HG03060 (cell line): ENCODE data around the gene SLC25A19.
"Not testable (repeated sequence)": the region's sequence is repeated elsewhere in the genome, so short reads cannot be mapped to it uniquely, and the experiment has no call there.

Experiments
- ATAC-seq: cut with Tn5 transposase; IDR thresholded peaks from one replicate; pipeline ENCODE4 v1.9.1; 2021; ENCODE audit warnings: low read depth, moderate number of reproducible peaks; ENCODE audit not compliant: unreplicated experiment

Gene SLC25A19

GRCh38 chr17:75307957-75308731, 18.9 kb upstream of the SLC25A19 start:
- no peak for ATAC-seq

- no peak for ATAC-seq
Measured at GRCh38 chr17:75301502-75302206, 12.4 kb upstream of the SLC25A19 start.

GRCh38 chr17:75301049-75301448, 11.8 kb upstream of the SLC25A19 start:
- ATAC-seq: no peak

GRCh38 chr17:75300280-75300679, 11.0 kb upstream of the SLC25A19 start:
- ATAC-seq: no peak

- peak; percentile 54 for ATAC-seq
Measured at GRCh38 chr17:75295201-75296158, 6.2 kb upstream of the SLC25A19 start.

GRCh38 chr17:75292810-75293448, 3.7 kb upstream of the SLC25A19 start:
- ATAC-seq: not testable (repeated sequence)

- ATAC-seq: peak; percentile 21
Measured at GRCh38 chr17:75289832-75290337, 652 bp upstream of the SLC25A19 start.

GRCh38 chr17:75288770-75289114, 491 bp downstream of the SLC25A19 start:
- ATAC-seq: peak; percentile 1

GRCh38 chr17:75288359-75288758, 874 bp downstream of the SLC25A19 start:
- ATAC-seq: no peak

- ATAC-seq: no peak
Measured at GRCh38 chr17:75287221-75287620, 2.0 kb downstream of the SLC25A19 start.

- ATAC-seq: no peak
Measured at GRCh38 chr17:75285123-75285522, 4.1 kb downstream of the SLC25A19 start.

- not testable (repeated sequence) for ATAC-seq
Measured at GRCh38 chr17:75280189-75280588, 9.0 kb downstream of the SLC25A19 start.

- ATAC-seq: no peak
Measured at GRCh38 chr17:75277664-75278071, 11.6 kb downstream of the SLC25A19 start.

GRCh38 chr17:75273977-75274708, 15.1 kb downstream of the SLC25A19 start:
- ATAC-seq: no peak

- ATAC-seq: no peak
Measured at GRCh38 chr17:75272848-75273184, 16.4 kb downstream of the SLC25A19 start.

GRCh38 chr17:75271955-75272847, 17.0 kb downstream of the SLC25A19 start:
- ATAC-seq: no peak

- no peak for ATAC-seq
Measured at GRCh38 chr17:75271233-75271954, 17.8 kb downstream of the SLC25A19 start.

- no peak for ATAC-seq
Measured at GRCh38 chr17:75270966-75271232, 18.3 kb downstream of the SLC25A19 start, which contains the start of gene MIF4GD. TSS of gene MIF4GD (minus strand) at chr17:75271231. CDS start at chr17:75270195, 1,036 bp downstream.
